GM19351 (cell line): ENCODE data around the gene AUTS2.
"Not testable (repeated sequence)": the region's sequence is repeated elsewhere in the genome, so short reads cannot be mapped to it uniquely, and the experiment has no call there.

Experiments
- ATAC-seq: cut with Tn5 transposase; IDR thresholded peaks from one replicate; pipeline ENCODE4 v1.9.1; 2021; ENCODE audit warnings: mild to moderate bottlenecking, moderate library complexity; ENCODE audit not compliant: unreplicated experiment

Gene AUTS2

GRCh38 chr7:69782917-69783684, 184.8 kb downstream of the AUTS2 start:
- no peak for ATAC-seq

- ATAC-seq = not testable (repeated sequence)
These were observed 187.9 kb downstream of the AUTS2 start for GRCh38 chr7:69786130-69786529.

GRCh38 chr7:69786730-69787395, 188.6 kb downstream of the AUTS2 start:
- ATAC-seq = no peak

GRCh38 chr7:69787736-69788431, 189.6 kb downstream of the AUTS2 start:
- no peak for ATAC-seq

- no peak for ATAC-seq
These were observed 191.3 kb downstream of the AUTS2 start for GRCh38 chr7:69789563-69789962.

- no peak for ATAC-seq
These were observed 192.9 kb downstream of the AUTS2 start for GRCh38 chr7:69790977-69791724.

- ATAC-seq = no peak
These were observed 193.5 kb downstream of the AUTS2 start for GRCh38 chr7:69791739-69792138.

- ATAC-seq = no peak
These were observed 197.7 kb downstream of the AUTS2 start for GRCh38 chr7:69795932-69796331.

- ATAC-seq = no peak
These were observed 198.1 kb downstream of the AUTS2 start for GRCh38 chr7:69796416-69796815.

GRCh38 chr7:69799048-69799697, 200.9 kb downstream of the AUTS2 start:
- no peak for ATAC-seq

- ATAC-seq = no peak
These were observed 201.7 kb downstream of the AUTS2 start for GRCh38 chr7:69799990-69800389.

- no peak for ATAC-seq
These were observed 202.2 kb downstream of the AUTS2 start for GRCh38 chr7:69800495-69800894.

GRCh38 chr7:69801729-69802682, 203.7 kb downstream of the AUTS2 start:
- ATAC-seq = no peak

GRCh38 chr7:69803699-69804516, 205.6 kb downstream of the AUTS2 start:
- peak; percentile 86 for ATAC-seq

- ATAC-seq = no peak
These were observed 206.7 kb downstream of the AUTS2 start for GRCh38 chr7:69804962-69805361.

- ATAC-seq = no peak
These were observed 210.1 kb downstream of the AUTS2 start for GRCh38 chr7:69808391-69808790.

- ATAC-seq = no peak
These were observed 213.4 kb downstream of the AUTS2 start for GRCh38 chr7:69811476-69812308.

GRCh38 chr7:69812756-69813155, 214.5 kb downstream of the AUTS2 start:
- ATAC-seq = no peak
